HG02840 (cell line): Measurements from ENCODE around the gene MAGI3.
"Not testable (repeated sequence)": the region's sequence is repeated elsewhere in the genome, so short reads cannot be mapped to it uniquely, and the experiment has no call there.

Source experiments
- ATAC-seq: cut with Tn5 transposase; IDR thresholded peaks from one replicate; pipeline ENCODE4 v1.9.1; 2021; ENCODE audit warnings: mild to moderate bottlenecking, moderate library complexity, moderate number of reproducible peaks; ENCODE audit not compliant: unreplicated experiment, low FRiP score

Gene MAGI3

DNA sequence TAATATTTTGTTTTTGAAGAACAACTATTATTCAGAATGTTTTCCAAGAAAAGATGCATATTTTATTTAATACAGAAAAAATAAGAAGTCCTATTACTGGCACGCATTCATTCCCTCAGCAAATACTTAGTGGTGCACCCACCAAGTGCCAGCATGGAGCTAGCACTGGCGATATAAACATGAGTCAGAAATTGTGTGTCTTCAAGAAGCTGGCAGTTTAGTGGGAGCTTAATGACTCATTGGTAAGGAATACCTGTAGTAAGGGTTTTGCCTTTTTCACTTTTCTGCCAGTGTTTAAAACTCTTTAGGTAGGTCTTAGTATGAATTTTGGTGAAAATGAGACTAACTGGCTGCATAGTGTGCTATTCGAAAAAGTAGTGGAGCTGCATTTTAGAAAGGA is 6.3 kb downstream of the MAGI3 start:
- no peak for ATAC-seq

DNA sequence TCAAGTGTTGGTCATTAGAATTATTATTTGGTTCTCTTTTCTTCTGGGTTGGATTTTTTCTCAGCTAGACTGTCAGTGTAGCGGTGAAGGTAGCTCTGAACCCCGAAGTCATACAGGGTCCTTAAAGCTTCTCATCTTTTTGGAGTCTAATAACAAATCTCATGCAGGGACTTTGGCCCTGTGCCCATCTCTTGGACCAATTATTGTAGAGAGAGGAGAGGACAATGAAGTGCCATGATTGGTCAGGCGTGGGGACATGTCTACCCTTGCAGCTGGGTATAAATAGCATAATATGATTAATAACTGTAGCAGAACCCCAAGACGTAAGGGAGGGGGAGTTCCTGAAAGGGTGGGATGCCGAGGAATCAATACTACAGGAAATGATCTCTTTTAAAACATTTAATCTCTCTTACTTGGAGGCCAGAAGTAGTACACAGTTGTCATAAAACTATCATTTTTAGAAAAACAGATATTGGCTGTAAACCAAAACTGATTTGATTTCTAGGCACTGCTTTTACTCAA is 8.8 kb downstream of the MAGI3 start:
- ATAC-seq = no peak

DNA sequence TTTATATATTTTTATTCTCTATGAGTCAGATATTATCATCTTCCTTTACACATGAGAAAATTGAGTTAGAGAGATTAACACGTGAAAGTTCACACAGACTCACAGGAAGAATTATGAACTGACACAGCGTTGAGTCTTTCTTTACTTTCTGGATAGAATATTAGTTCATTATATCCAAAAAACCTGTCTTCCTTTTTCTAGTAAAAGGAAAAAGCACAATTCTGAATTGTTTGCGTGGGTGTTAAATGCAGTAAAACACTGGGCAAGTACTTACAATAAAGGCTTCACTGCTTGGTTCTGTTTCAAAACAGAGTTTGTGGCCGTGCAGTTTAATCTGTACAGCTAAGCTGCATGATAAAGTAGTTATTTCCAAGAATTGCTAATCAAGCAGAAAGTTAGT is 10.8 kb downstream of the MAGI3 start:
- ATAC-seq = no peak

DNA sequence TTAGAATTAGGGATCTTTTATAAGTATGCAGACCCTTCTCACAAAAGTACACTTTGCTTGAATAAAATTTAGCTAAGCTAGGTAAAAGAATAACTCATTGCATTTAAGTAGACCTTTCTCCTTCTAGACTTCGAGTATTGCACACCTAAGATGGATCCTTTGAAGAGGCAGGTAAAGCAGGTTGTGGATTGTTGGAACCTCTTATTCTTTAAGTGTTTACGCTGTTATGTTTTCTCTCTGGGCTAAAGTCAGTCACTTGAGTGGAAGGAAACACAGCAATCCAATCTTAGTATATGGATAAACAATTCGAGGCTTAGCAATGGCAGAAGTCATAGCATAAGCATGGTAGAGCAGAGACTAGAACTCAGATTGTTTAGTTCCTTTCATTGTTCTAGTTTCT is 11.4 kb downstream of the MAGI3 start:
- no peak for ATAC-seq

DNA sequence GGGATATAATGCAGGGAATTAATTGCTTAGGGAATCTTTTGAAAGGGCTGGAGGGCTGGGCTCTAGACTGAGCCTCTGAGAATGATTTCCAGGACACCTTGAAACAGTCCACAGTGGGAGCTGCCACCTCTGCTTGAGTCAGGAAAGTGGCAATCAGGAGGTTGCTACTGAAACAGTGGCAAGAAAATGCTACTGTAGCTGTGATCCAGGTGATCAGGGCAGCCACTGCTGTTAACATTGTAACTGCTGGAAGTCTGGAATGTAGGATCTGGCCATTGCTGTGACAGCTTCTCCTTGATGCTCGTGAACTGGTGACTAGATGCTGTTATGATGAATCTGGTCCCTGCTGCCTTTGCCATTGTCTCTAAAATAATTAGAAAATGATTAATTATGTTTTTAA is 12.8 kb downstream of the MAGI3 start:
- no peak for ATAC-seq

DNA sequence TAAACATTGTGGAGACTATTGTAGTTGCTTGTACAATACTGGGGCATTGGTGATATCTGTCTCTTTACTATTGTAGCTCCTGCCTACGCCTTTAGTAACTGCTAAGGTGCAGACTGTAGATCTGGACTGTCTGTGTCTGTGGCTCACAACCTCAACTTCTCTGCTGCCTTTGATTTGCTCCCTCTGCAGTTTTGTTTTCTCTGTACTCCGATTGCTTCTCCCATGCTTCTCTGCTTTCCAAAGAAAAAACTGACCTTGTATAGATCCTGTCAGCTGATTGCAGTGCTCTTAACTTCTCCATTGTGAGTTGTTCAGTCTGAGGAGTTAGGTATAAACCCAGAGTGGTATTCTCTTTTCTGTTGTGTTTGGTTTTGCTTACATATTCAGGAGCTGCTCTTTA is 15.3 kb downstream of the MAGI3 start:
- ATAC-seq = no peak

DNA sequence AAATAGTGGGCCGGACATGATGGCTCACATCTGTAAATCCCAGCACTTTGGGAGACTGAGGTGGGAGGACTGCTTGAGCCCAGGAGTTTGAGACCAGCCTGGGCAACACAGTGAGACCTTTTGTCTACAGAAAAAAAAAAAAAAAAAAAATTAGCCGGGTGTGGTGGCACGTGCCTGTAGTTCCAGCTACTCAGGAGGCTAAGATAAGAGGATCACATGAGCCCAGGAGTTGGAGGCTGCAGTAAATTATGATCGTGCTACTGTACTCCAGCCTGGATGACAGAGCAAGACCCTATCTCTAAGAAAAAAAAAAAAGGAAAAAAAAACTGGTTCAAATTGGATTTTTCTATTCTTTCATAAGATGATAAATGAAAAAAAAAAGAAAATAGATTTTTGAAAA is 15.8 kb downstream of the MAGI3 start:
- ATAC-seq = not testable (repeated sequence)

DNA sequence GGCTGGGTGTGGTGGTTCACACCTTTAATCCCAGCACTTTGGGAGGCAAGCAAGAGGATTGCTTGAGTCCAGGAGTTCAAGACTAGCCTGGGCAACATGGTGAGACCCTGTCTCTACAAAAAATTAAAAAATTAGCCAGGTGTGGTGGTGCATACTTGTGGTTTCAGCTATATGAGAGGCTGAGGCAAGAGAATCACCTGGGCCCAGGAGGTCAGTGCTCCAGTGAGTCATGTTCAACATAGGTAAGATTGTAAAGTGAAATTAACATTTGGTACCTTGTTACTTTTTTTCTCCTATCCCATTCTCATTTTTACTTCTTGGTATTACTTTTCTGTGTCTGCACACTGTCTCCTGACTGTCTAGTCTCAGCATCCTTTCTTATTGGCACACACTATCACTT is 19.0 kb downstream of the MAGI3 start:
- no peak for ATAC-seq

DNA sequence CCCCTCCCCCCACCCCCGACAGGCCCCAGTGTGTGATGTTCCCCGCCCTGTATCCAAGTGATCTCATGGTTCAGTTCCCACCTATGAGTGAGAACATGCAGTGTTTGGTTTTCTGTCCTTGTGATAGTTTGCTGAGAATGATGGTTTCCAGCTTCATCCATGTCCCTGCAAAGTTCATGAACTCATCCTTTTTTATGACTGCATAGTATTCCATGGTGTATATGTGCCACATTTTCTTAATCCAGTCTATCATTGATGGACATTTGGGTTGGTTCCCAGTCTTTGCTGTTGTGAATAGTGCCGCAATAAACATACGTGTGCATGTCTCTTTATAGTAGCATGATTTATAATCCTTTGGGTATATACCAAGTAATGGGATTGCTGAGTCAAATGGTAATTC is 21.7 kb downstream of the MAGI3 start:
- ATAC-seq = not testable (repeated sequence)

DNA sequence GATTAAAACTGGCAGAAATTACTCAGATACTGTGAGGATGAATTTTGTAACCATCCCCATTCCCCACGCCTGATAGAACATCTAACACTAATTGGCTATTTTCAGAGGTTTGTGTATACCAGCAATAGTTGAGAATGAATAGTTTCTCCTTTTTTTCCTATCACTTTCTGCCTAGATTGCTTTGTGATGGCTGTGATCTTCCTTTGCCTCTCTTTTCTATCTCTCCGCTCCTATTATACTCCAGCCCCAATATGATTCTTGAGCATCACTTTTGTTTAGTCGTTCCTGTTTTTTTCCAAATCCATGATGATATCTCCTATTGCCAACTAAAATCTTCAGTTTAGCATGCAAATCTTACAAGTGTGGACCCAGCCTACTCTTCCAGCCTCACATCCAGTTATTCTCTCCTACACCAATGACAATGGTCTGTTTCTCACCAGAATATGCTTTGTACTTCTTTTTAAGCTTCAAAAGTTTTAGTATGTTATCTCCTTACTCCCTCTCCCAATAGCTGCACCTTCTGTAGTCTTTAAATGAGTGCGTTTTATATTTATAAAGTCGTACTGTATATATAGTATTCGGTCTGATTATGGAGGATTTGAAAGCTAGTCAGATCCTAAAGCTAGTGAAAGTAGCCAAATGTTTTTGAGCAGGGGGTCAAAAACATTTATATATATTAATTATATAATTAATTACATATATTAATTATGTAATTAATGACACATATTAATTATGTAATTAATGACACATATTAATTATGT is 25.2 kb downstream of the MAGI3 start:
- no peak for ATAC-seq

DNA sequence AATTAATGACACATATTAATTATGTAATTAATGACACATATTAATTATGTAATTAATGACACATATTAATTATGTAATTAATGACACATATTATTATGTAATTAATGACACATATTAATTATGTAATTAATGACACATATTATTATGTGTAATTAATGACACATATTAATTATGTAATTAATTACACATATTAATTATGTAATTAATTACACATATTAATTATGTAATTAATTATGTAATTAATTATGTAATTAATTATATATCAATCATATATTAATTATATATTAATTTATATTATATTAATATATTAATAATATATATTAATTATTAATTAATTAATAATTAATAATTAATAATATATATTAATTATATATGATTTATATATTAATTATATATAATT is 25.8 kb downstream of the MAGI3 start:
- ATAC-seq = not testable (repeated sequence)

DNA sequence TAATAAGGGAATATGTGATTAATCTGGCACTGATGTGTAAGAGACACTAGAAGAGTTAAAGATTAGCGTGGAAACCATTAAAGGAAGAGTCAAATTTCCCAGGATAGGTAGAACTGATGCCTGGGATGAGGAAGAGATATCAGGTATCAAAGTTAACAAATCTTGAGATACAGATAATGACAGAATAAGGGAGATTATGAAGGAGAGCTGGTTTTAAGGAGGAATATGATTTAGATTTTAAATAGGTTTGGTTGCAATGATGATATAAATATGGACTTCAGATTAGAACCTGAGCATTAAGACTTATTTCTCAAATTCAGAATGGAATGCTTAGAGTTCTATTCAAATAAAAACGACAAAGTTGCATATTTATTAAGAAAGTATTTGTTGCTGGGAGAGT is 26.2 kb downstream of the MAGI3 start:
- no peak for ATAC-seq

DNA sequence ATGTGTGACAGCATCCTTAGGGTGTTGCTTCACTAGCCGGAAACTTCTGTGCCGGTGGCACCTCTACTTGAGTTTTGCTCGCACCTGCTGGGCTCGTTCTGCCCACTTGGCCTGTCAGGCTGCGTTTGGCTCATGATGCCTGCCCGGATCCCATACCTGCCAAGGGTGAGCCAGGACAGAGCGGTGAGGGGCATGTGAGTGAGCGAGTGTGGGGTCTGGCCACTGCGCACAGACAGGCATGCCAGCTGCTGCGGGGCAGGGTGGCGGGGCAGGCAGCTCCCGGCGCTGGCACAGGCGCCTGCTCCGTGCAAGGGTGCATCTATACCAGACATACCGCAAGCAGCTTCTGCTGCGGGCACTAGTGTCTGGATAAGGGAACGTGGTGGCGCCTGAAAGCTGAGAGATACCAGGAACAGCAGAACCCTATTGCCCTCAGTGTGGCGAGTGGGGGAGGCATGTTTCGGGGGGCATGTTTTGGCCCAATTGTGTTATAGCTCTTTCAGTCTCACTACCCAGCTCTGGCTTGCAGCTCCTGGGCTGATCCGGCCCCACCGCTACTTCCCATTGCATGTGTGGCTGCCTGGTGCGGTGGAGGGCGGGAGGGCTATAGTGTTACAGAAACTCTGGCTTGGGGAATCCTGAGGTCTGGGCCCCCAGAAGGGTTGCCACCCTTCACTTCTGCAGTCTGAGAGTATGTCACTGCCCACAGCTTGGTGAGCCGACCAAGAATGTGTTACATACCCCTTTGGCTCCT is 32.2 kb downstream of the MAGI3 start:
- ATAC-seq = no peak

DNA sequence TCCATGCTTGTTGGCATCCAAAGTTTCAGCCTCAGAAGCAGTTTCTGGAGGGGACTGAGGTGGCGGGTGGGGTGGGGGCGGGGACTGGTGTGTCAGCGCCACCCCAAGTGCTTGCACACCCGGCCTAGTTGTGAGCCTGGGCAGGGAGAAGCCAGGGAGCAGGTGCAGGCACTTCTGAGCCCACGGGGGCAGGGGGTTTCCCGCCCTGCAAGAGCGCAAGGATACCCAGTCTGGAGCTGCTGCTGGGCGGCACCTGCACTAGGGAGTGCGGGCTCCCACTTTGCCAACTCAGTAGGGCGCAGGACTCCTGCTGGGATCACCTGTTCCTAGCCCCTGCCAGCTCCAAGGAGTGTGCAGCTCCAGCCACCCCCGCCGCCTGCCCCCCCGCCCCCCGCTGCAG is 33.5 kb downstream of the MAGI3 start:
- ATAC-seq = no peak

DNA sequence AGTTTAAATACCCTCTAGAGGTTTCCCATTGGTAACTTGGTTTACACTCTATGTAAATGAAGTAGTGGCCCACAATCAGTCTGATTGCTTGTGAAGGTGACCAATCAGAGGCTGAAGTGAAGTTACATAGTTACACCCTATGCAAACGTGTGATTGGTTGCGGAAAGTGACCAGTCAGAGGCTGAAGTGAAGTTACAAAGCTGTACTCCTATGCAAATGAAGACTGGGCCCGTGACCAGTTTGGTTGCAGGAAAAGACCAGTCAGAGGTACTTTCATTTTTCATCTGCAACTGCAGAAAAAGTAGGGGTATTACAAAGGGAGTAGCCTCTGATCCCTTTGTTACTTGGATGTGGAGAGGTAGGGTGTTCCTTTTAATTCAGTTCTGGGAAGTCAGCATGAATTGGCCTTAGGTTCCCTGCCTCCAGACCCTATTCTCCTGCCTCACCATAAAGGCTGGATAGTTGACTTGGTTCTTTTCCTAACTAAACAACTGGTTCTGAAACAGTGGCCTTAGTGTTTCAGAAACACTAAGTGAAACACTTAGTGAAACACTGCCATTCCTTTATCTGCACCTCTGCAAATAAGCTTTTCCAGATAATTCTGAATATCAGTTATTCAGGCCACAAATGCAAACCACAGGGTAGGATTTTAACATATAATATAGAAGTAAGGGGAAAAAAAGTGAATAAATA is 39.3 kb downstream of the MAGI3 start:
- no peak for ATAC-seq

DNA sequence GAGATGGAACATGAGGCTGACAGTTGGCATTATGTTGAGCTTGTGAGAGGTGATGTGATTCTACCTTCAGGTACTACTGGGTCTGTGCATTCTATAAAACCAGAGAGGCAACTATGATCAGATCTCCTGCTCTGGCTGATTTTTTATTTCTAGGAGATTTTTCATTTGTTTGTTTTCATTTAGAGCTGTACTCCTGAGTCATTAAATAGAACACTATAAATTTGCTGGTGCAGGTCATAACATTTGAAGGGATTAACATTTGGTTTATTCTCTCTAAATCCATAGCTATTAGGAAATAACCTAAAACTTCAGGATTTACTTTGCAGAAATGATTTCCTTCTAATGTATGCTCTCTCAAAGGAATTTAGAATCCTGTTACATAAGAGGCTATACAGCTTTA is 42.9 kb downstream of the MAGI3 start:
- no peak for ATAC-seq

DNA sequence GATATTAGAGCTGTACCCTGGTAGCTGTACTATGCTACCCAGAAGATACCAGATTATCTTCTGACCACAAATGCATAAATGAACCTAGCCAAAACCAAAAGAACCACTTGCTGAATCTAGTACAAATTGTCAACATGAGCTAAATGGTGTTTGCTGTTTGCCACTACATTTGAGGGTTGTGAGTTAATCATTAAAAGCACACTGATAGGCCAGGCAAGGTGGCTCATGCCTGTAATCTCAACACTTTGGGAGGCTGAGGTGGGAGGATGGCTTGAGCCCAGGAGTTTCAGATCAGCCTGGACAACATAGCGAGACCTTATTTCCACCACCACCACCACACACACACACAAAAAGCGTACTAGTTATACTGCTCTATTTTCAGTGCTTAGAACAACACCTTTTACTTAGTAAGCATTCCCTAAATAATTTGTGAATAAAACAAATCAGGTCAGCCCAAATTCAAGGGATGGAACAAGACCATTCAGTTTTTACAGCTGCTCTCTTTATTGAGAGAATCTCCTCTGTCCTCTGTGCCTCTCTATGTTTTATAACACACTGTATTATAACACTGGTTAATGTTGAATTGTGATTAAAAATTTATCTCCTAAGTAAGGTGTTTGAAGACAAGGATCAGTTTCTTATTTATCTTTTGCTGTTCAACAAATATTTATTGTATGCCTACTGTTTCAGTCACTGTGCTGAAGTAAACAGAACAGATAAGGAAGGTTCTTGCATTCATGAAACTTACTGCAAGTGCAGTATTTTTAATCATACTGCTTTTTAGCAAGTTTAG is 44.0 kb downstream of the MAGI3 start:
- no peak for ATAC-seq

DNA sequence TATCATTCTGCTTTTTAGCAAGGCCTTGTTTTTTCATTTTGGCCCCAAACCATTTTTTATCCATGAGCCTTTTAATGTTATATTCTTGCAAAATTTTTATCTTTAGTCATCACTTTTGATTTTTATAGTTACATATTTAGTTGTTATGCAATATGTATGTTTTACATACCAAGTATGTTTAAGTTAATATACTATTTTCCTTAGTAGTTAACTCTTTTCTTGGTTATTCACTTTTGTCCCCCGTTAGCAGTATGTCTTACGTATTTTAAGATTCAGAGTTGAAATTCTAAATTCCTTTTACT is 44.5 kb downstream of the MAGI3 start:
- no peak for ATAC-seq

DNA sequence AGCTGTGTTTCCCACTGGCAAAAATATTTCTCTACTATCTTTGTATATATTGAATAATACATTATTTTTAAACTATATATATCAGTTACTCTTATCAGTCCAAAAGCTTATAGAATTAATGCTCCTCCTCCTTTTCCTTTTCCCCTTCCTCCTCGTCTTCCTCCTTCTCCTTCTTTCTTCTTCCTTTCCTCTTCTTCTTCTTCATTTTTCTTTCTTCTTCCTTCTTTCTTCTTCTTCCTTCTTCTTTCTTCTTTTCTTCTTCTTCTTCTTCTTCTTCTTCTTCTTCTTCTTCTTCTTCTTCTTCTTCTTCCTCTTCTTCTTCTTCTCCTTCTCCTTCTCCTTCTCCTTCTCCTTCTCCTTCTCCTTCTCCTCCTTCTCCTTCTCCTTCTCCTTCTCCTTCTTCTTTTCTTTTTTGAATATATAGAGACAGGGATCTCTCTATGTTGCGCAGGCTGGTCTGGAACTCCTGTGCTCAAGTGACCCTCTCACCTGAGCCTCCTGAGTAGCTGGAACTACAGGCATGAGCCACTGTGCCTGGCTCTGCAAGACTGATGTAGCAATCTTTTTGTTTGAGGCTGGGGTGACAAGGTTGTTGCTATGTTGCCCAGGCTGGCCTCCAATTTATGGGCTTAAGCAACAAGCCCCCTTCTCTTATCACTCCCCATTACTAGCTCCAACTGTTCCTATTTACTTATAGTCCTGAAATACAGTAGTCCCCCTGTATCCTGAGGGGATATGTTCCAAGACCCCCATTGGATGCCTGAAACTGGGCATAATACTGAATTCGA is 47.4 kb downstream of the MAGI3 start:
- ATAC-seq = no peak
